WTC11 (cell line): Measurements from ENCODE around the gene C16orf90. TPM values are rescaled to one million over a fixed set of nuclear protein-coding genes. Genes with fewer than 3 reads are reported as not detected.

ENCODE experiments used
- ATAC-seq: fragments of 200-7000 bp; cut with Tn5 transposase; 2 replicates; pipeline ENCODE4 v1.10.0; 2021; ENCODE audit warnings: mild to moderate bottlenecking, moderate library complexity
- CTCF ChIA-PET: fragments of 300-600 bp; sonication (Branson Sonifier 250); formaldehyde crosslinking; loops from one replicate; lab custom pipeline; 2021; ENCODE audit warnings: antibody characterized with exemption; lab: Charles Lee
- POLR2A ChIA-PET: fragments of 350-600 bp; sonication (Branson Sonifier 250); formaldehyde crosslinking; loops from one replicate; lab custom pipeline; 2021; ENCODE audit warnings: antibody characterized with exemption; lab: Charles Lee
- DNase-seq: peaks from one replicate; pipeline ENCODE4 v3.0.0; 2021; ENCODE audit warnings: low spot score
- H3K27ac Mint-ChIP-seq: 2 replicates; pipeline ENCODE4 v1.8.0; 2021; ENCODE audit warnings: mixed read lengths
- H3K27me3 Mint-ChIP-seq: 2 replicates; pipeline ENCODE4 v1.8.0; 2021; ENCODE audit warnings: low read depth, mild to moderate bottlenecking, moderate library complexity, mixed read lengths
- H3K36me3 Mint-ChIP-seq: 2 replicates; pipeline ENCODE4 v1.8.0; 2021; ENCODE audit warnings: mixed read lengths
- H3K4me1 Mint-ChIP-seq: 2 replicates; pipeline ENCODE4 v1.8.0; 2022; ENCODE audit warnings: mixed read lengths
- H3K4me3 Mint-ChIP-seq: 2 replicates; pipeline ENCODE4 v1.8.0; 2021; ENCODE audit warnings: mild to moderate bottlenecking, moderate library complexity, mixed read lengths
- H3K9me3 Mint-ChIP-seq: 2 replicates; pipeline ENCODE4 v1.8.0; 2021; ENCODE audit warnings: mixed read lengths
- ATF1 ChIP-seq: sonication (generic); formaldehyde crosslinking; IDR thresholded peaks from 2 replicates; pipeline ENCODE4 v1.8.1; 2023; ENCODE audit warnings: mild to moderate bottlenecking, moderate library complexity, missing genetic modification reagents
- FOXJ3 ChIP-seq: sonication (generic); formaldehyde crosslinking; IDR thresholded peaks from 2 replicates; pipeline ENCODE4 v1.9.0; 2021; ENCODE audit warnings: missing genetic modification reagents, mild to moderate bottlenecking, borderline replicate concordance
- FOXK1 ChIP-seq: sonication (generic); formaldehyde crosslinking; IDR thresholded peaks from 2 replicates; pipeline ENCODE4 v1.8.0; 2022; ENCODE audit warnings: mild to moderate bottlenecking, moderate library complexity, missing genetic modification reagents
- GRHL2 ChIP-seq: fragments of 250-450 bp; sonication (Bioruptor Pico); IDR thresholded peaks from 2 replicates; pipeline ENCODE4 v1.8.0; 2022; ENCODE audit warnings: mild to moderate bottlenecking, moderate library complexity; ENCODE audit not compliant: insufficient replicate concordance, severe bottlenecking
- IRF1 ChIP-seq: sonication (generic); formaldehyde crosslinking; IDR thresholded peaks from 2 replicates; pipeline ENCODE4 v1.8.0; 2023; ENCODE audit warnings: missing genetic modification reagents
- NR3C1 ChIP-seq: sonication (generic); formaldehyde crosslinking; conservative IDR thresholded peaks from 2 replicates; pipeline ENCODE4 v1.8.1; 2023; ENCODE audit warnings: low read depth, mild to moderate bottlenecking, missing genetic modification reagents
- PRRX2 ChIP-seq: fragments of 250-450 bp; sonication (Bioruptor Pico); IDR thresholded peaks from 2 replicates; pipeline ENCODE4 v1.8.0; 2021; ENCODE audit warnings: mild to moderate bottlenecking
- SP1 ChIP-seq: sonication (generic); formaldehyde crosslinking; conservative IDR thresholded peaks from 2 replicates; pipeline ENCODE4 v1.8.1; 2022; ENCODE audit warnings: missing genetic modification reagents
- TP53 ChIP-seq: sonication (generic); formaldehyde crosslinking; IDR thresholded peaks from 2 replicates; pipeline ENCODE4 v1.8.1; 2023; ENCODE audit warnings: mild to moderate bottlenecking, missing genetic modification reagents
- ZNF219 ChIP-seq: sonication (generic); formaldehyde crosslinking; IDR thresholded peaks from 2 replicates; pipeline ENCODE4 v1.8.0; 2023; ENCODE audit warnings: missing genetic modification reagents, mild to moderate bottlenecking, borderline replicate concordance
- ZNF263 ChIP-seq: sonication (generic); formaldehyde crosslinking; IDR thresholded peaks from 2 replicates; pipeline ENCODE4 v1.8.1; 2022; ENCODE audit warnings: low read depth, mild to moderate bottlenecking, moderate library complexity, missing genetic modification reagents
- total RNA-seq: library from RNA; stranded (reverse); gene quantifications from 3 replicates; pipeline ENCODE4 v1.2.3, GENCODE V29; 2021
- TF ChIP-seq, protein P1 (sequence below): sonication (generic); formaldehyde crosslinking; conservative IDR thresholded peaks from 2 replicates; pipeline ENCODE4 v1.8.1; 2022; ENCODE audit warnings: mild to moderate bottlenecking, missing genetic modification reagents
- TF ChIP-seq, protein P2 (sequence below): fragments of 250-450 bp; sonication (Bioruptor Pico); IDR thresholded peaks from 2 replicates; pipeline ENCODE4 v1.9.0; 2021; ENCODE audit warnings: mild to moderate bottlenecking, borderline replicate concordance
- TF ChIP-seq, protein P3 (sequence below): fragments of 250-450 bp; sonication (Bioruptor Pico); IDR thresholded peaks from 2 replicates; pipeline ENCODE4 v1.8.0; 2021; ENCODE audit warnings: mild to moderate bottlenecking
- TF ChIP-seq, protein P4 (sequence below): sonication (generic); formaldehyde crosslinking; IDR thresholded peaks from 2 replicates; pipeline ENCODE4 v1.8.1; 2023; ENCODE audit warnings: mild to moderate bottlenecking, missing genetic modification reagents
- TF ChIP-seq, protein P5 (sequence below): fragments of 250-450 bp; sonication (Bioruptor Pico); IDR thresholded peaks from 2 replicates; pipeline ENCODE4 v1.9.0; 2021; ENCODE audit warnings: moderate library complexity, mild to moderate bottlenecking, inconsistent platforms, borderline replicate concordance
- TF ChIP-seq, protein P6 (sequence below): sonication (generic); formaldehyde crosslinking; IDR thresholded peaks from 2 replicates; pipeline ENCODE4 v1.8.1; 2022; ENCODE audit warnings: mild to moderate bottlenecking, moderate library complexity, missing genetic modification reagents

The C16orf90 gene
- total RNA-seq, 1 experiment from 2014 or later, result not detected

GRCh38 chr16:3508736-3509135, 13.4 kb upstream of the C16orf90 start (continued):
- TF ChIP-seq, protein P1, sequence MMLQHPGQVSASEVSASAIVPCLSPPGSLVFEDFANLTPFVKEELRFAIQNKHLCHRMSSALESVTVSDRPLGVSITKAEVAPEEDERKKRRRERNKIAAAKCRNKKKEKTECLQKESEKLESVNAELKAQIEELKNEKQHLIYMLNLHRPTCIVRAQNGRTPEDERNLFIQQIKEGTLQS, result no peak
- TF ChIP-seq, all 79 proteins: peak for 0

DNA sequence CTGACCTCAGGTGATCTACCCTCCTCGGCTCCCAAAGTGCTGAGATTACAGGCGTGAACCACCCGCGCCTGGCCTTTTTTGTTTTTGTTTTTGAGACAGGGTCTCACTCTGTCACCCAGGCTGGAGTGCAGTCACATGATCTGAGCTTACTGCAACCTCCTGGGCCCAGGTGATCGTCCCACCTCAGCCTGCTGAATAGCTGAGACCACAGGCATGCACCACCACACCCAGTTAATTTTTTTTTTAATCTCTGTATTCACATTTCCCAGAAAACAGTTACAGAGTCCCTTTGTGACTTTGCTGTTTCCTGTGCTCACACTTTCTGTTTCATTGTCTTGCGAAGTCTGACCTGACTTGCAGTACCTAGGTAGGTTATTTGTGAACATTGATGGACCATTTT, 8.2 kb upstream of the C16orf90 start:
- peaks cover 17% of the 10 kb centered on the region for H3K4me1 Mint-ChIP-seq
- TF ChIP-seq IRF1 (CRISPR knock-in tag) (no peak), NR3C1 (CRISPR knock-in tag) (no peak), PRRX2 (CRISPR knock-in tag) (no peak), FOXJ3 (CRISPR knock-in tag) (no peak), SP1 (no peak), ZNF263 (CRISPR knock-in tag) (no peak), TP53 (no peak), ATF1 (CRISPR knock-in tag) (no peak), FOXK1 (no peak), ZNF219 (CRISPR knock-in tag) (no peak), GRHL2 (CRISPR knock-in tag) (no peak)
- TF ChIP-seq, protein P2, sequence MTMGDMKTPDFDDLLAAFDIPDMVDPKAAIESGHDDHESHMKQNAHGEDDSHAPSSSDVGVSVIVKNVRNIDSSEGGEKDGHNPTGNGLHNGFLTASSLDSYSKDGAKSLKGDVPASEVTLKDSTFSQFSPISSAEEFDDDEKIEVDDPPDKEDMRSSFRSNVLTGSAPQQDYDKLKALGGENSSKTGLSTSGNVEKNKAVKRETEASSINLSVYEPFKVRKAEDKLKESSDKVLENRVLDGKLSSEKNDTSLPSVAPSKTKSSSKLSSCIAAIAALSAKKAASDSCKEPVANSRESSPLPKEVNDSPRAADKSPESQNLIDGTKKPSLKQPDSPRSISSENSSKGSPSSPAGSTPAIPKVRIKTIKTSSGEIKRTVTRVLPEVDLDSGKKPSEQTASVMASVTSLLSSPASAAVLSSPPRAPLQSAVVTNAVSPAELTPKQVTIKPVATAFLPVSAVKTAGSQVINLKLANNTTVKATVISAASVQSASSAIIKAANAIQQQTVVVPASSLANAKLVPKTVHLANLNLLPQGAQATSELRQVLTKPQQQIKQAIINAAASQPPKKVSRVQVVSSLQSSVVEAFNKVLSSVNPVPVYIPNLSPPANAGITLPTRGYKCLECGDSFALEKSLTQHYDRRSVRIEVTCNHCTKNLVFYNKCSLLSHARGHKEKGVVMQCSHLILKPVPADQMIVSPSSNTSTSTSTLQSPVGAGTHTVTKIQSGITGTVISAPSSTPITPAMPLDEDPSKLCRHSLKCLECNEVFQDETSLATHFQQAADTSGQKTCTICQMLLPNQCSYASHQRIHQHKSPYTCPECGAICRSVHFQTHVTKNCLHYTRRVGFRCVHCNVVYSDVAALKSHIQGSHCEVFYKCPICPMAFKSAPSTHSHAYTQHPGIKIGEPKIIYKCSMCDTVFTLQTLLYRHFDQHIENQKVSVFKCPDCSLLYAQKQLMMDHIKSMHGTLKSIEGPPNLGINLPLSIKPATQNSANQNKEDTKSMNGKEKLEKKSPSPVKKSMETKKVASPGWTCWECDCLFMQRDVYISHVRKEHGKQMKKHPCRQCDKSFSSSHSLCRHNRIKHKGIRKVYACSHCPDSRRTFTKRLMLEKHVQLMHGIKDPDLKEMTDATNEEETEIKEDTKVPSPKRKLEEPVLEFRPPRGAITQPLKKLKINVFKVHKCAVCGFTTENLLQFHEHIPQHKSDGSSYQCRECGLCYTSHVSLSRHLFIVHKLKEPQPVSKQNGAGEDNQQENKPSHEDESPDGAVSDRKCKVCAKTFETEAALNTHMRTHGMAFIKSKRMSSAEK, result no peak
- TF ChIP-seq, protein P3, sequence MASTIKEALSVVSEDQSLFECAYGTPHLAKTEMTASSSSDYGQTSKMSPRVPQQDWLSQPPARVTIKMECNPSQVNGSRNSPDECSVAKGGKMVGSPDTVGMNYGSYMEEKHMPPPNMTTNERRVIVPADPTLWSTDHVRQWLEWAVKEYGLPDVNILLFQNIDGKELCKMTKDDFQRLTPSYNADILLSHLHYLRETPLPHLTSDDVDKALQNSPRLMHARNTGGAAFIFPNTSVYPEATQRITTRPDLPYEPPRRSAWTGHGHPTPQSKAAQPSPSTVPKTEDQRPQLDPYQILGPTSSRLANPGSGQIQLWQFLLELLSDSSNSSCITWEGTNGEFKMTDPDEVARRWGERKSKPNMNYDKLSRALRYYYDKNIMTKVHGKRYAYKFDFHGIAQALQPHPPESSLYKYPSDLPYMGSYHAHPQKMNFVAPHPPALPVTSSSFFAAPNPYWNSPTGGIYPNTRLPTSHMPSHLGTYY (CRISPR knock-in tag), result no peak
- TF ChIP-seq, protein P4, sequence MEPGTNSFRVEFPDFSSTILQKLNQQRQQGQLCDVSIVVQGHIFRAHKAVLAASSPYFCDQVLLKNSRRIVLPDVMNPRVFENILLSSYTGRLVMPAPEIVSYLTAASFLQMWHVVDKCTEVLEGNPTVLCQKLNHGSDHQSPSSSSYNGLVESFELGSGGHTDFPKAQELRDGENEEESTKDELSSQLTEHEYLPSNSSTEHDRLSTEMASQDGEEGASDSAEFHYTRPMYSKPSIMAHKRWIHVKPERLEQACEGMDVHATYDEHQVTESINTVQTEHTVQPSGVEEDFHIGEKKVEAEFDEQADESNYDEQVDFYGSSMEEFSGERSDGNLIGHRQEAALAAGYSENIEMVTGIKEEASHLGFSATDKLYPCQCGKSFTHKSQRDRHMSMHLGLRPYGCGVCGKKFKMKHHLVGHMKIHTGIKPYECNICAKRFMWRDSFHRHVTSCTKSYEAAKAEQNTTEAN (CRISPR knock-in tag), result no peak
- TF ChIP-seq, protein P5, sequence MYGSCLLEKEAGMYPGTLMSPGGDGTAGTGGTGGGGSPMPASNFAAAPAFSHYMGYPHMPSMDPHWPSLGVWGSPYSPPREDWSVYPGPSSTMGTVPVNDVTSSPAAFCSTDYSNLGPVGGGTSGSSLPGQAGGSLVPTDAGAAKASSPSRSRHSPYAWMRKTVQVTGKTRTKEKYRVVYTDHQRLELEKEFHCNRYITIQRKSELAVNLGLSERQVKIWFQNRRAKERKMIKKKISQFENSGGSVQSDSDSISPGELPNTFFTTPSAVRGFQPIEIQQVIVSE (CRISPR knock-in tag), result no peak
- TF ChIP-seq, protein P1, result no peak
- TF ChIP-seq, protein P6, sequence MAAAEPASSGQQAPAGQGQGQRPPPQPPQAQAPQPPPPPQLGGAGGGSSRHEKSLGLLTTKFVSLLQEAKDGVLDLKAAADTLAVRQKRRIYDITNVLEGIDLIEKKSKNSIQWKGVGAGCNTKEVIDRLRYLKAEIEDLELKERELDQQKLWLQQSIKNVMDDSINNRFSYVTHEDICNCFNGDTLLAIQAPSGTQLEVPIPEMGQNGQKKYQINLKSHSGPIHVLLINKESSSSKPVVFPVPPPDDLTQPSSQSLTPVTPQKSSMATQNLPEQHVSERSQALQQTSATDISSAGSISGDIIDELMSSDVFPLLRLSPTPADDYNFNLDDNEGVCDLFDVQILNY (CRISPR knock-in tag), result no peak
- H3K36me3 Mint-ChIP-seq, result peaks cover 17% of the 10 kb centered on the region
- H3K27ac Mint-ChIP-seq, result no peak overlapping the region
- H3K9me3 Mint-ChIP-seq, result no peaks in the 10 kb centered on the region
- ChIA-PET CTCF (no interaction called here), POLR2A (no interaction called here)
- no peak overlapping the region for H3K4me3 Mint-ChIP-seq
- DNase-seq (no peak), ATAC-seq (no peak)
- H3K27me3 Mint-ChIP-seq, result 0 out of 2 replicates have a peak, but pooled peaks cover 2% of the 10 kb centered on the region
